ENCODE results near the gene NLRC5.
"Not testable (repeated sequence)": the region's sequence is repeated elsewhere in the genome, so short reads cannot be mapped to it uniquely, and the experiment has no call there.

Gene NLRC5

GRCh38 chr16:57000271-57001025, 11.1 kb downstream of the NLRC5 start:
- peak; percentile 91 for ATAC-seq
- Mint-ChIP-seq H3K4me3 (peak overlapping the region; percentile 75), H3K9me3 (peaks cover 4% of the 10 kb centered on the region), H3K27ac (peak overlapping the region; percentile 91), H3K4me1 (peaks cover 93% of the 10 kb centered on the region), H3K36me3 (peaks cover 45% of the 10 kb centered on the region)
- DNase-seq (ENCODE audit: low spot score in 2 of 2): peak in 1 of 2 donors; percentile 76

GRCh38 chr16:57001026-57001679, 11.8 kb downstream of the NLRC5 start:
- Mint-ChIP-seq H3K4me1 (peaks cover 90% of the 10 kb centered on the region), H3K4me3 (peak overlapping the region; percentile 75), H3K9me3 (peaks cover 4% of the 10 kb centered on the region), H3K27ac (peak overlapping the region; percentile 91), H3K36me3 (peaks cover 45% of the 10 kb centered on the region)
- DNase-seq (ENCODE audit: low spot score in 2 of 2): no peak
- ATAC-seq: no peak

- H3K4me3 Mint-ChIP-seq: peak overlapping the region; percentile 63
- no peak for DNase-seq (ENCODE audit: low spot score in 2 of 2)
- H3K4me1 Mint-ChIP-seq: peaks cover 79% of the 10 kb centered on the region
- peaks cover 52% of the 10 kb centered on the region for H3K36me3 Mint-ChIP-seq
- no peak for ATAC-seq
- peaks cover 4% of the 10 kb centered on the region for H3K9me3 Mint-ChIP-seq
- peak overlapping the region; percentile 91 for H3K27ac Mint-ChIP-seq
These were observed 14.4 kb downstream of the NLRC5 start for GRCh38 chr16:57003439-57004386.

GRCh38 chr16:57004387-57005250, 15.3 kb downstream of the NLRC5 start:
- Mint-ChIP-seq H3K27ac (peak overlapping the region; percentile 91), H3K36me3 (peaks cover 61% of the 10 kb centered on the region), H3K4me3 (peak overlapping the region; percentile 63), H3K9me3 (peaks cover 4% of the 10 kb centered on the region), H3K4me1 (peaks cover 72% of the 10 kb centered on the region)
- no peak for DNase-seq (ENCODE audit: low spot score in 2 of 2)
- ATAC-seq: no peak

- not testable (repeated sequence) for H3K9me3 Mint-ChIP-seq; DNase-seq (ENCODE audit: low spot score in 2 of 2); ATAC-seq
- peak overlapping the region; percentile 91 for H3K27ac Mint-ChIP-seq
- peaks cover 71% of the 10 kb centered on the region for H3K4me1 Mint-ChIP-seq
- H3K36me3 Mint-ChIP-seq: peaks cover 66% of the 10 kb centered on the region
- H3K4me3 Mint-ChIP-seq: peak overlapping the region; percentile 63
These were observed 16.2 kb downstream of the NLRC5 start for GRCh38 chr16:57005597-57005996.

- ATAC-seq (no peak), DNase-seq (ENCODE audit: low spot score in 2 of 2) (no peak)
- peak overlapping the region; percentile 53 for H3K27ac Mint-ChIP-seq
- H3K36me3 Mint-ChIP-seq: peaks cover 73% of the 10 kb centered on the region
- H3K4me1 Mint-ChIP-seq: peaks cover 64% of the 10 kb centered on the region
- peaks cover under 1% of the 10 kb centered on the region for H3K9me3 Mint-ChIP-seq
- H3K4me3 Mint-ChIP-seq: peak overlapping the region; percentile 63
These were observed 17.7 kb downstream of the NLRC5 start for GRCh38 chr16:57007050-57007449.

- Mint-ChIP-seq H3K27ac (peak overlapping the region; percentile 53), H3K36me3 (peaks cover 78% of the 10 kb centered on the region), H3K9me3 (no peaks in the 10 kb centered on the region), H3K4me1 (peaks cover 66% of the 10 kb centered on the region), H3K4me3 (peak overlapping the region; percentile 63)
- DNase-seq (ENCODE audit: low spot score in 2 of 2) (no peak), ATAC-seq (no peak)
These were observed 18.2 kb downstream of the NLRC5 start for GRCh38 chr16:57007530-57007929.

GRCh38 chr16:57008440-57008839, 19.1 kb downstream of the NLRC5 start:
- Mint-ChIP-seq H3K9me3 (no peaks in the 10 kb centered on the region), H3K27ac (peak overlapping the region; percentile 84), H3K4me1 (peaks cover 58% of the 10 kb centered on the region), H3K36me3 (peaks cover 75% of the 10 kb centered on the region), H3K4me3 (peak overlapping the region; percentile 57)
- no peak for ATAC-seq
- no peak for DNase-seq (ENCODE audit: low spot score in 2 of 2)

GRCh38 chr16:57009643-57010170, 20.4 kb downstream of the NLRC5 start:
- Mint-ChIP-seq H3K9me3 (no peaks in the 10 kb centered on the region), H3K27ac (peak overlapping the region; percentile 84), H3K4me3 (peak overlapping the region; percentile 57), H3K4me1 (peaks cover 58% of the 10 kb centered on the region), H3K36me3 (peaks cover 67% of the 10 kb centered on the region)
- peak; percentile 27 for ATAC-seq
- no peak for DNase-seq (ENCODE audit: low spot score in 2 of 2)

- ATAC-seq: no peak
- no peak for DNase-seq (ENCODE audit: low spot score in 2 of 2)
- no peaks in the 10 kb centered on the region for H3K9me3 Mint-ChIP-seq
- H3K4me1 Mint-ChIP-seq: peaks cover 59% of the 10 kb centered on the region
- peaks cover 67% of the 10 kb centered on the region for H3K36me3 Mint-ChIP-seq
- peak overlapping the region; percentile 32 for H3K4me3 Mint-ChIP-seq
- H3K27ac Mint-ChIP-seq: peak overlapping the region; percentile 89
These were observed 23.0 kb downstream of the NLRC5 start for GRCh38 chr16:57012353-57012752.

GRCh38 chr16:57013229-57013628, 23.9 kb downstream of the NLRC5 start:
- no peaks in the 10 kb centered on the region for H3K9me3 Mint-ChIP-seq
- peaks cover 69% of the 10 kb centered on the region for H3K36me3 Mint-ChIP-seq
- H3K4me3 Mint-ChIP-seq: peak overlapping the region; percentile 32
- peak overlapping the region; percentile 89 for H3K27ac Mint-ChIP-seq
- H3K4me1 Mint-ChIP-seq: peaks cover 64% of the 10 kb centered on the region
- ATAC-seq (no peak), DNase-seq (ENCODE audit: low spot score in 2 of 2) (no peak)

GRCh38 chr16:57013902-57014301, 24.5 kb downstream of the NLRC5 start:
- no peak for ATAC-seq
- Mint-ChIP-seq H3K4me3 (peak overlapping the region; percentile 32), H3K4me1 (peaks cover 68% of the 10 kb centered on the region), H3K36me3 (peaks cover 71% of the 10 kb centered on the region), H3K27ac (peak overlapping the region; percentile 89), H3K9me3 (no peaks in the 10 kb centered on the region)
- DNase-seq (ENCODE audit: low spot score in 2 of 2): no peak

GRCh38 chr16:57016301-57016700, 26.9 kb downstream of the NLRC5 start:
- peaks cover 80% of the 10 kb centered on the region for H3K36me3 Mint-ChIP-seq
- H3K27ac Mint-ChIP-seq: peak overlapping the region; percentile 88
- no peak for DNase-seq (ENCODE audit: low spot score in 2 of 2)

GRCh38 chr16:57016831-57017230, 27.5 kb downstream of the NLRC5 start:
- Mint-ChIP-seq H3K4me3 (peak overlapping the region; percentile 18), H3K36me3 (peaks cover 81% of the 10 kb centered on the region), H3K27ac (peak overlapping the region; percentile 88), H3K4me1 (peaks cover 79% of the 10 kb centered on the region), H3K9me3 (no peaks in the 10 kb centered on the region)
- ATAC-seq (no peak), DNase-seq (ENCODE audit: low spot score in 2 of 2) (no peak)

More at GRCh38 chr16:57016301-57016700, 26.9 kb downstream of the NLRC5 start:
- Mint-ChIP-seq H3K4me3 (no peak overlapping the region), H3K9me3 (no peaks in the 10 kb centered on the region), H3K4me1 (peaks cover 75% of the 10 kb centered on the region)
- no peak for ATAC-seq

Measured in stimulated activated effector memory CD8-positive, alpha-beta T cell treated with anti-CD3 and anti-CD28 coated beads, Interleukin-12 subunit alpha, Interleukin-12 subunit beta, amount 100 ng/mL, for 72 hours (primary cell).